Ureter (tissue), 1 donor: ENCODE measurements around the gene CIDEC. TPM values are rescaled to one million over a fixed set of nuclear protein-coding genes. Genes with fewer than 3 reads are reported as not detected.
"Not testable (repeated sequence)": the region's sequence is repeated elsewhere in the genome, so short reads cannot be mapped to it uniquely, and the experiment has no call there.

Experiments used
- DNase-seq: peaks from one replicate; pipeline ENCODE4 v3.0.0-alpha.2; 2020; ENCODE audit warnings: low spot score
- total RNA-seq: library from RNA; stranded (reverse); gene quantifications from one replicate; pipeline ENCODE4 v1.2.4, GENCODE V29; 2023
- donor health status: DM: yes; HTN: yes; CAD: no.

The CIDEC gene
- total RNA-seq, 1 donor from 2014 or later, result 1.1 TPM

DNA sequence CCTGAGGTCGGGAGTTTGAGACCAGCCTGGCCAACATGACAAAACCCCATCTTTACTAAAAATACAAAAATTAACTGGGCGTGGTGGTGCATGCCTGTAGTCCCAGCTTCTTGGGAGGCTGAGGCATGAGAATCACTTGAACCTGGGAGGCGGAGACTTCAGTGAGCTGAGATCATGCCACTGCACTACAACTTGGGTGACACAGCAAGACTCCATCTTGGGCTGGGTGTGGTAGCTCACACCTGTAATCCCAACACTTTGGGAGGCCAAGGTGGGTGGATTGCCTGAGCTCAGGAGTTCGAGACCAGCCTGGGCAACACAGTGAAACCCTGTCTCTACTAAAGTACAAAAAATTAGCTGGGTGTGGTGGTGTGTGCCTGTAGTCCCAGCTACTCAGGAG is 3.8 kb downstream of the CIDEC start:
- not testable (repeated sequence) for DNase-seq

DNA sequence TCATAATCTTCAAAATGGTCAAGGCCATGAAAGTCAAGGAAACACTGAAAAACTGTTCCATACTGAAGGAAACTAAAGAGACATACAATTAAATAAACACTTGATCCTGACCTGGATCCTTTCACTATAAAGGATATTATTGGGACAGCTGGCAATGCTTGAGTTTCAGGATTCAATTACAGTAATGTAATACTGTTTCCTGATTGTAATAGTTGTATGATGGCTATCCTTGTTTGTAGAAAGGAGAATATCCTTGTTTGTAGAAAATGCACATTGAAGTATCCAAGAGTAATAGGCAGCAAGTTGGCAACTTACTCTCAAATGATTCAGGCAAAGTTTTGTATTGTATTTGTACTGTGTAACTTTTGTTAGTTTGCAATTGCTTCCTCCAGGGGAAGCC is 4.6 kb downstream of the CIDEC start:
- no peak for DNase-seq

DNA sequence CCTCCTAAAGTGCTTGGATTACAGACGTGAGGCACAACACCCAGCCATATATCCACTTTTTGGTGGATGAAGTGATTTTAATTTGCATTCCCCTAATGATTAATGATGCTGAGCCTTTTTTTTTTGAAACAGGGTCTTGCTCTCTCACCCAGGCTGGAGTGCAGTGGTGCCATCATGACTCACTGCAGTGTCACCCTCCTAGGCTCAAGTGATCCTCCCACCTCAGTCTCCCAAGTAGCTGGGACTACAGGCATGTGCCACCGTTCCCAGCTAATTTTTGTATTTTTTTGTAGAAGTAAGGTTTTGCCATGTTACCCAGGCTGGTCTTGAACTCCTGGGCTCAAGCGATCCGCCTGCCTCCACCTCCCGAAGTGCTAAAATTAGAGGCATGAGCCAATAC is 8.0 kb downstream of the CIDEC start:
- DNase-seq, result not testable (repeated sequence)

DNA sequence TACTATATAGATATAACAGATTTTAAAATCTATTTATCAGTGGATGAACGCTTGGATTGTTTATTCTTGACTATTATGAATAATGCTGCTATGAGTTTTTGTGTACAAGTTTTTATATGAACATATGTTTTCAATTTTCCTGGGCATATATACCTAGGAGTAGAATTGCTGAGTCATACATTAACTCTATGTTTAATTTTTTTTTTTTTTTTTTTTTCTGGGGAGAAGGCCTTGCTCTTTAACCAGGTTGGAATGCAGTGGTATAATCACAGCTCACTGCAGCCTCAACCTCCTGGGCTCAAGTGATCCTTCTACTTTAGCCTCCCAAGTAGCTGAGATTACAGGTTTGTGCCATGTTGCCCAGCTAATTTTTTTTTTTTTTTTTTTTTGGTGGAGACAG is 9.1 kb downstream of the CIDEC start:
- no peak for DNase-seq

DNA sequence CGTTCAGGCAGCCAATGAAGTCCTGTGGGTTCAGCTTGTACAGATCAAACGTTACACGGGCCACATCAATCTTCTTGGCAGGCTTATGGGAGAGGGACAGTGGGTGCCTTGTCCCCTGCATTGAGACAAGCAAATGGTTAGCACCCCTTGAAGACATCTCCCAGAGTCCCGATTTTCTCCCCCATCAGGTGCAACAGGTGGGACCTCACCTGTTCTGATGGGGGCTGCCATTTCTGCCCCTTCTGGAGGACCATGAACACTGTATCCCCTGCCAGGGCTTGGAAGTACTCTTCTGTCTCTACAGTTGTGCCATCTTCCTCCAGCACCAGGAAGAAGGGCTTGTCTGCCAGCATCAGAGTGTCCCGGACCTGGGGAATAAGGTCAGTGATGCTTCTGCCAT is 10.1 kb downstream of the CIDEC start:
- DNase-seq, result no peak

DNA sequence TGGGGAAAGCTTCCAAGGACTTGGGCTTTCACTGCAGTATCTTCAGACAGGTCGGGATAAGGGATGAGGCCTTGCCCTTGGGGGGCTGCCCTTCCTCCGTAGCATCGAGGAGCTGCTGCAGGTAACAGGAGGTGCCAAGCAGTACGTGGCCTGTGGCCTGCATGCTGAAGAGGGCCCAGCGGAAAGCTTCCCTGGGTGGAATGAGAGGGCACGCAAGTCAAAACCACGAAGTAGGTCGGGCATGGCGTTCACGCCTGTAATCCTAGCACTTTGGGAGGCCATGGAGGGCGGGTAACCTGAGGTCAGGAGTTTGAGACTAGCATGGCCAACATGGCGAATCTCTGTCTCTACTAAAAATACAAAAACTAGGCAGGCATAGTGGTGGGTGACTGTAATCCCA is 12.9 kb downstream of the CIDEC start:
- DNase-seq, result no peak

DNA sequence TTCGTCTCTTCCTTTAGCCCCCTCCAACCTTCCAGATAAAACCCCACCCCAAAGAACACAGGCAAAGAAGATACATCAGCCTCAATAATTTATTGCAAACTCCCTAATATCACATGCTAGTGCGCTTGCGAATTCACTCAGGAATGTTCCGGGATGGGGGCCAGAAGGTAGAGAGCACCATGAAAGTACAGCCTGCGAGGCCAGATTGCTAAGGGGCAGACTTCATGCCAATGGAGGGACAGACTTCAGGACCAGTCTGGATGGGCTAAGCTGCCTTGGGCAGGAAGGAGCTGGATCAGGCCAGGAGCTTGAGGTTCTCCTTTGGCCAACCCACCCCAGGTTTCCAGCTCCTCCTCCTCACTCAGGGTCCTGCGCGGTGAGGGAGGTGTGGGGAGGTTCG is 13.4 kb downstream of the CIDEC start:
- peak; percentile 72 for DNase-seq

DNA sequence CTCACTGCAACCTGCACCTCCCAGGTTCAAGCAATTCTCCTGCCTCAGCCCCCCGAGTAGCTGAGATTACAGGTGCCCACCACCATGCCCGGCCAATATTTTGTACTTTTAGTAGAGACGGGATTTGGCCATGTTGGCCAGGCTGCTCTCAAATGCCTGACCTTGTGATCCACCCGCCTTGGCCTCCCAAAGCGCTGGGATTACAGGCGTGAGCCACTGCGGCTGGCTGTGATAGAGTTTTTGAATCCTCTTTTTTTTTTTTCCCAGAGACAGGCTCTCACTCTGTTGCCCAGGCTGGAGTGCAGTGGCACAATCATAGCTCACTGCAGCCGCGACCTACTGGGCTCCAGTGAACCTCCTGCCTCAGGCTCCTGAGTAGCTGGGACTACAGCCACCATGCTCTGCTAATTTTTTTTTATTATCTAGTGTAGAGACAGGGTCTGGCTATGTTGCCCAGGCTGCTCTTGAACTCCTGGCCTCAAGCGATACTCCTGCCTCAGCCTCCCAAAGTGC is 14.9 kb downstream of the CIDEC start:
- DNase-seq, result not testable (repeated sequence)

DNA sequence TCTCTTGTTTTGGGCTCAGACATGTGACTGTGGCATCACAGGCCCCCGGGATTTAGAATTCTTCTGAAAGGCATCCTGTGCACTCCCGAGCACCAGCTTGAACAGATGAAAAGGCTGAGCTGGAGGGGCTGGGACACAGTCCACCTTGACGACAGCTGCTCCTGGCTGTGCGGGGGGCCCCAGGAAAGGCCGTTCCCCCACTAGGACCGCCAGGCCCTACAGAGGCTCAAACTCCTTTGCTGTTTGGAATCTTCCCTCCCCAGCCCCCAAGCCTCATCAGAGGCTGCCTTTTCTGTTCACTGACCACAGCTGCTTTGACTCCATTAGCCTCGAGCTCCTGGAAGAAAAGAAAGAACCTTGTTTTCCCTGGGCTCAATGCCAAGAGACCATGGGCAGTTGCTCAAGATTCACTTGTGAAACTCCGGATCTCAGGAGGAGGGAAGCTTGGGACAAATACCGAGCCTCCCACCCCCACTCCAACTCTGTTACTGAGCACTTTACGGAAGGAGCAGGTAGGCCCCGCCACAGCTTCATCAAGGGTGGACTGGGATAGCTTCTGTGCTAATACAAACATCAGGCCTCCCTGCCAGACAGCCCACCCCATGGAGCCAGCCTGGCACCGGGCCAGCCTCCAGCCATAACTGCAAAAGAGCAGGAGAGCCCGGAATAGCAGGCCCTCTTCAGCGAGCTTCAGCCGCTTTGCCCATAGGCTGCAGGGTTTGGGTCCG is 15.7 kb downstream of the CIDEC start:
- peak; percentile 75 for DNase-seq

DNA sequence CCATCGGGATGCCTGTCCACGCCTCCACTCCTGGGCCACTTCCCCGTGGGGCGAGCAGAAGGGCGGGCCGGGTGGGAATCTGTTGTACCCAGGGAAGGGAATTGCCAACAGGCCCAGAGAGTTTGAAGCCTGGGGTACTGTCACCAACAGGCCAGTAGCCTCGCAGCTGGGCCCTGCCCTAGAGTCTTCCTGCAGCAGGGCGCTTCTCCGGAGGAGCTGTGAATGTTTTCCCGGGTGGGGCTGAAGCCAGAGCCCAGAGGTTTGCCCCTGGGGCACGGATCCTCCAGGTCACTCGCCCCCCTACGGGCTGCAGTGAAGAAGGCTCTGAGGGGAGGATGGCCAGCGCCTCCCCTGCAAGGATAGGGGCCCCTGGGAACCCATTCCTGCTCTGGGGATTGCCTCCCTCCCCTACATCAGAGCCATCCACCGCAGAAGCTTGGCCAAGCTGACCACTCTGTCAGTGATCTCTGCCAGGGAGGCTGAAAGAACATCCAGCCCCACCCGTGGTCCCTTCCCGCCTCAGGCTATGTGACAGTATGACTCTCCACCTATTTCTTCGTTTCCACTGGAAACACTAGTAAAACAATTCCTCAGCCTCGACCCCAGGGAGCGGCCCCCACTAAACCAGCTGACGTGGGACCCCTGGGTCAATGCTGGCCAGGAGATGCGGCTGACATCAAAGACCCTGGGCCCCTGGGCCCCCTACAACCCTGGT is 16.8 kb downstream of the CIDEC start:
- DNase-seq, result no peak

DNA sequence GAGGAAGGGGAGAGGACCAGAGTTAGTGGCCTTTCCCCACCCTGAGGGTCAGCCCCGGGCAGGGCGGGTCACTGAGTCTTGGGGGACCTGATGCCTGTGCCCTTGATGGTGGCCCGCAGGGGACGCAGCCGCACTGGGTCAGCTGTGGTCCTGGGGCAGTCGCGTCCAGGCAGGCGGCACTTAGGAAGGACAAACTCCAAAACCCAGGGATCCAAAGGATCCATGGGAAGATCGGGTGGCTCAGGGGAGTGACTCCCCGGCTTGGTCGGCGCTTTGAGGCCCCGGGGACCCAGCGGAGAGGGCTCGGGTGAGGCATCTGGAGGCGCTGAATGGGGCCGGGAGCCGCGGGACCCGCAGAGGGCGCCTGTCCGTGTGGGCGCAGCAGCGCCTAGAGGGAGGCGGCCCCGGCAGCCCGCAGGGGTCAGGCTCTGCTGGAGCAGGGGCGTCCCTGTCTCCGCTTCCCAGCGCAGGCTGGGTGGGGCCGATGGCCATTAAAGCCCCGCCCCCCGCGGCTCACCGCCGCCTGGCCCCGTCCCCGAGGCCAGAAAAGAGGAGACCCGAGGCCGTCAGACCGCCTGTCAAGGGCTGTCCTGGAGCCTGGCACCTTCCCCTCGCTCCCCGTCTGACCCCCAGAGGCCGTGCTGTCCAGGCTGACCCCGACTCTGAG is 17.5 kb downstream of the CIDEC start:
- peak; percentile 67 for DNase-seq

DNA sequence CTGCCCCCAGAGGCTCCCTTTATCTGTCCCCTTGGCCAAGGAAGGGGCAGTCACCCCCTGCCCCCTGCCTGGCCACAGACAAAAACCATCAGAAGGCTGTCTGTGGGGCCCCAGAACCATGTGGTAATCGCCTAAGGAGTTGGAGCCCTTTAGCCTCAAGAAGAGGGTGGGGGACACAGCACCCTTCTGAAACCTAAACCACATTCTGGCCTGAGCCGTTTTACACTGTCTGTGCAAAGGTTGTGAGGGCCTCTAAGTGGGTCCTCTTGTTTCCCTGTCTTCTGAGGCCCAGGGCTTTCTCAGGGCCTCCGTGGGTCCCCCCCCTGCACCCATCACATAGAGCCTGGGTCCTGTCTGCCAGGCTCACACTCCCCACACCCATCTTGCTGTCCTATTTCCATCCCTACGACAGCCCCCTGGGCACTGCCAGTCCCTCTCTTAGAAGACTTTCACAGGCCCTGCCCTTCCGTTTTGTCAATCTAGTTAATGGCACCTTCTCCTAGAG is 18.4 kb downstream of the CIDEC start:
- DNase-seq, result no peak

DNA sequence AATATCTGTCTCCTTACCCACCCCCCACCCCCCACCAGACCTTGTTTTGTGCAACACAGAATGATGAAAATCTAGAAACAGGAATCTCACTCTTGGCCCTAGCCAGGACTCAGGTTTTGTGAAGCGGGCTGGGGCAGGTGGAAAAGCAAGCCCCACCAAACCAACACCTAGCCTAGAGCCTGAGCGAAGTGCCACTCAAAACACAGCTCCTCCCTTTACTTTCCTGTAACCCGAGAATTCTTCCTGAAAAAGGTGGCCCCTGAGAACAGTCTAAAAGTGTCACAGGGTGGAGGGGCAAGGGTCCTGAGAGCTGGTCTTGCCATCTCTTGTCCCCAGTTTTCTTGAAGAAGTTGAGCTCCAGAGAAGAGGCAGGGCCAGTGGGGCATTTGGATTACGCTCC is 18.9 kb downstream of the CIDEC start:
- DNase-seq, result no peak

DNA sequence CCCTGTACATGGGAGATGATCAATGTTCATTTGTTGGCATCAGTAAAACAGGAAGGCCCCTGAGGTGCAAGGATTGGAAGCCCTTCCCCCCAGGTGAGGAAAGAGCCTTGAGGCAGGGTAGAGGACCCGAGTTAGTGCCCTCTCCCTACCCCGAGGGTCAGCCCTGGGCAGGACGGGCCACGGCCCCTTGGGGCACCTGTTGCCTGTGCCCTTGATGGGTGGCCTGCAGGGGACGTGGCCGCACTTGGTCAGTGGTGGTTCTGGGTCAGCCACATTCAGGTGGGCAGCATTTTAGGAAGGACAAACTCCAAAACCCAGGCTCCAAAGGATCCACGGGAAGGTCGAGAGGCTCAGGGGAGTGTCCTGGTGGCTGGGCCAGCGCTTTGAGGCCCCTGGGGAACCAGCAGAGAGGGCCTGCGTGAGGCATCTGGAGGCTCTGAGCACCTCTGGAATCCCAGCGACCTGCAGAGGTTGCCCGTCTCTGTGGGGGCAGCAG is 20.5 kb downstream of the CIDEC start:
- no peak for DNase-seq

DNA sequence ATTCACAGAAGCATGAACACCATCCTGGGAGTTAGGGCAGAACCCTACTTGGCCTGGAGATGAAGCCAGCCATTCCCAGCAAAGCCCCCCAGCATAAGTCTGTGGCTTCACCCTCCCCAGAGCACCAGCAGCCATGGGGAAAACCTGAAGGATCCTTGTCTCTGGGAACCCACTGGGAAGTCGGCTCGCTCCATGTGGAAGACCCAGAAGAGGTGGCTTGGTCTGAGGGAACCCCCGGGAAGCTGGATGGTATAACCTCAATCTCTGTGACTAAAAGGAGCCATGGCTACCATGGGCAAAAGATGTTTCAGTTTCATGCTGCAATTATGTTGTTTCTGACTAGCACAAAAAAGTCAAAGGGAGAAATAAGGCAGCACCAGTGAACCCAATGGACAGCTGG is 24.5 kb downstream of the CIDEC start:
- no peak for DNase-seq

DNA sequence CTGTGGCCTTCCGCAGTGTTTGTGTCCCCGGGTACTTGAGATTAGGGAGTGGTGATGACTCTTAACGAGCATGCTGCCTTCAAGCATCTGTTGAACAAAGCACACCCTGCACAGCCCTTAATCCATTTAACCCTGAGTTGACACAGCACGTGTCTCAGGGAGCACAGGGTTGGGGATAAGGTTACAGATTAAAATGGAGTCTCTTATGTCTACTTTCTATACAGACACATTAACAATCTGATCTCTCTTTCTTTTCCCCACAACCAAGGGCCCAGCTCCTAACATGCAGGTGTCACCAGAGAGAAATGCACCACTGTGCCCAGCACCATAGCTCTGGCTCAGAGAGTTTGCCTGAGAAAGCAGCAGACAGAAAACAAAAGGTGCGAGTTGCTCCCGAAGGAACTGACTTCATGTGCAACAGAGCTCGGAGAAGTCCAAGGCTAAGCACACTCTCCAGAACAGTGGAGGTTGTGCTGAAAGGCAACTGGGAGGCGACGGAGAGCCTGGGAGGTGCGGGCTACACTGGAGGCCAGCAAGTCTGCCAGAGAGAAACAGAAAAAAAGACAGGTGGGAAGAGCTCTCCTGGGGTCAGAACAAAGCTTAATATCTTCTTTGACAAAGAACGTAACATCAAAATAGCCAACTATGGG is 25.6 kb downstream of the CIDEC start:
- DNase-seq, result not testable (repeated sequence)

DNA sequence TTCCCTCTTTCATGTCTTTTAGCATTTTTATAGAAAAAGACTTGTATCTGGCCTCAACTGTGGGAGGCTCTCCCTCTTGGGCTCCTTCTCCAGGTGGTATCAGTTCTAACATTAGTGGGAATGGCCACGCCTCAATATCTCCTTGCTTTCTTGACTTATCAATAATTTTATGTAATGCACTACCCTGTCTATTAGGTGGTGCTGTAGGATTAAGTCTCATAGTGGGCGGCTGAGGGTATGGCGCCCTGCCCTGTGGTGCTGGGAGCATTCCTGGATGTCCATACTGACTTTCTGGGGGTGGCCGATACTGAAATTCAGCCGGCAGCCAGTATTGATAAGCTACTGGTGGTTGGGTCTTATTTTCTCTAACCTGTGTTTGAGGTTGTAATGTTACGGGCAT is 27.5 kb downstream of the CIDEC start:
- DNase-seq, result no peak

DNA sequence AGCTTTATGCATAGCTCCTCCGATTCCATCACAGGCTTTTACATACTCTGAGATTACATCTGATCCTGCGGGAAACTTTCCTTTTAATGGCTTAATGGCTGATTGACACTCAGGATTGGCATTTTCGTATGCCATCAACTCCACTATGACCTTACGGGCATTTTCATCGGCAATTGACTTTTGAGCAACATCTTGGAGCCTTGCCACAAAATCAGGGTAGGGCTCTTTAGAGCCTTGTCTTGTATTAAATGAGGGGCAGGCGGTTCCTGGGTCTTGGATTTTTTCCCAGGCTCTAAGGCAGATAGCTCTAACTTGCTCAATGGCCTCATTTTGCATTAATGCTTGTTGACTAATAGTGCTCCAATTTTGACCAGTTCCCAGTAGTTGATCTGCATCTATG is 28.1 kb downstream of the CIDEC start:
- not testable (repeated sequence) for DNase-seq

DNA sequence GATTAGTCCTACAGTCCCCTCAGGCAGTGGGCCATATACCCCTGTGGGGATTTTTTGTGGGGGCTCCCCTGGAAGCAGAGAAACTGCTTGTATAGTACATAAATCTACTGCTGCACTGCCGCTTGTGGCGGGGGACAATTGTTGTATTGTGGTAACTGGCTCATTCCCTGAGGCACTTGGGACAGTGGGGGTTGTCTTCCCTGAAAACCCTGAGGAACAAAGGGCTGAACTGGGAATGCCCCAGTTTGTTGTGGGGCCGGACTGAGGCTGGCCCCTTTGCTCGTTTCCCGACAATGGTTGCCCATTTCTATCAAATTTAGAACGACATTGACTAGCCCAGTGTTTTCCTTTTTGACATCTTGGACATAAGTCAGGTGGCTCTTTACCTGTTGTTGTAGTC is 28.7 kb downstream of the CIDEC start:
- DNase-seq, result not testable (repeated sequence)

DNA sequence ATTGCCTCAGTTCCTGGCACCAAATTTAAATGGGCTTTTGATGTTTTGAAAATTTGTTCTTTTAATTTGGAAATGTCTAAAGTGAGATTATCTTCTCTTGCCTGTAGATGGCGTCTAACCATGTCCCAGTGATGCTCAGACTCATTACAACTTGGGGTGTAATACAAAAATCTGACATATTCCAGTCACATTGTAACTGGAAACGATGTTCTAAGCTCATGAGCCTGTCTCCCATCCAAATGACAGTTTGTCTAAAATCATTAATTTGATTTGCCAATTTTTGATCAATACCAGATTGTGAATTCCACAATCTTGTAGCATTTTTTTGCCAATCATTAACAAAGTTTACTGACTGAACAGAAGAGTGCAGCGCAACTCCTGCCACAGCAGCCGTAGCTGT is 31.2 kb downstream of the CIDEC start:
- not testable (repeated sequence) for DNase-seq

DNA sequence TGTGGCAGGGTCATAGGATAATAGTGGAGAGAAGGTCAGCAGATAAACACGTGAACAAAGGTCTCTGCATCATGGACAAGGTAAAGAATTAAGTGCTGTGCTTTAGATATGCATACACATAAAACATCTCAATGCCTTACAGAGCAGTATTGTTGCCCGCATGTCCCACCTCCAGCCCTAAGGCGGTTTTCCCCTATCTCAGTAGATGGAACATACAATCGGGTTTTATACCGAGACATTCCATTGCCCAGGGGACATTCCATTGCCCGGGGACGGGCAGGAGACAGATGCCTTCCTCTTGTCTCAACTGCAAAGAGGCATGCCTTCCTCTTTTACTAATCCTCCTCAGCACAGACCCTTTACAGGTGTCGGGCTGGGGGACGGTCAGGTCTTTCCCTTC is 32.2 kb downstream of the CIDEC start:
- not testable (repeated sequence) for DNase-seq
